ENCODE data around the gene ASPG.

GRCh38 chr14:104047761-104048160 lies 37.7 kb upstream of the ASPG start:
- no peak for TF ChIP-seq ZNF281 (CRISPR knock-in tag; IDR thresholded peaks at IDR 0.05; ENCODE audit: borderline replicate concordance)
- no peak for TF ChIP-seq CTCF (CRISPR knock-in tag; IDR thresholded peaks at IDR 0.05)
- no peak for TF ChIP-seq CAMTA2 (CRISPR knock-in tag; IDR thresholded peaks at IDR 0.05; ENCODE audit: borderline replicate concordance)
- no peak for TF ChIP-seq MATR3 (CRISPR knock-in tag; IDR thresholded peaks at IDR 0.05)
- TF ChIP-seq RAD51 (IDR thresholded peaks at IDR 0.05; ENCODE audit: borderline replicate concordance): no peak
- no peak for TF ChIP-seq HDAC2 (CRISPR knock-in tag; IDR thresholded peaks at IDR 0.05)
- no peak for TF ChIP-seq NR2F1 (CRISPR knock-in tag; IDR thresholded peaks at IDR 0.05)

Data from HepG2 (cell line).